Fibroblast of lung (primary cell): ENCODE measurements around the gene FANK1. TPM values are rescaled to one million over a fixed set of nuclear protein-coding genes. Genes with fewer than 3 reads are reported as not detected.

Experiments used
- DNase-seq, 2 donors: peaks; one replicate each; pipeline versions ENCODE4 v3.0.0 to v3.0.0-alpha.2; 2010; ENCODE audit warnings: low read depth in 2 of 2
- H2AFZ ChIP-seq: 2 replicates; pipeline ENCODE4 v1.5.1; 2012; ENCODE audit warnings: low read length, control low read depth, inconsistent platforms
- H3K27ac ChIP-seq: 2 replicates; pipeline ENCODE4 v1.5.1; 2011; ENCODE audit warnings: low read length, control low read depth; ENCODE audit not compliant: insufficient read depth
- H3K27me3 ChIP-seq: 2 replicates; pipeline ENCODE4 v1.5.1; 2011; ENCODE audit warnings: mild to moderate bottlenecking, low read length; ENCODE audit not compliant: control insufficient read depth, insufficient read depth
- H3K36me3 ChIP-seq: 2 replicates; pipeline ENCODE4 v1.5.1; 2011; ENCODE audit warnings: low read length; ENCODE audit not compliant: control insufficient read depth, insufficient read depth
- H3K4me1 ChIP-seq: 2 replicates; pipeline ENCODE4 v1.5.1; 2011; ENCODE audit warnings: low read length; ENCODE audit not compliant: control insufficient read depth, insufficient read depth; ENCODE audit errors: extremely low read depth
- H3K4me2 ChIP-seq: 2 replicates; pipeline ENCODE4 v1.5.1; 2011; ENCODE audit warnings: low read length, control low read depth; ENCODE audit not compliant: insufficient read depth; ENCODE audit errors: extremely low read depth
- H3K4me3 ChIP-seq, 4 experiments: fragments of 200-600 bp in 1 of 4; sonication (generic) in 1 of 4; replicated peaks in 1 of 4; 2 replicates each; pipeline ENCODE4 v1.5.1; 2011 to 2016; ENCODE audit warnings: low read length in 4 of 4, low read depth in 3 of 4, mild to moderate bottlenecking in 3 of 4, control low read depth in 2 of 4, inconsistent platforms in 1 of 4, mixed read lengths in 1 of 4; ENCODE audit not compliant: insufficient read depth in 1 of 4; ENCODE audit errors: control extremely low read depth in 1 of 4
- H3K79me2 ChIP-seq: 2 replicates; pipeline ENCODE4 v1.5.1; 2012; ENCODE audit warnings: mild to moderate bottlenecking, low read length, inconsistent platforms; ENCODE audit not compliant: control insufficient read depth, insufficient read depth
- H3K9ac ChIP-seq: 2 replicates; pipeline ENCODE4 v1.5.1; 2011; ENCODE audit warnings: mild to moderate bottlenecking, low read length, control low read depth; ENCODE audit not compliant: insufficient read depth
- H3K9me3 ChIP-seq: 2 replicates; pipeline ENCODE4 v1.5.1; 2012; ENCODE audit warnings: low read depth, low read length; ENCODE audit not compliant: control insufficient read depth, insufficient read depth
- H4K20me1 ChIP-seq: 2 replicates; pipeline ENCODE4 v1.5.1; 2011; ENCODE audit warnings: low read length; ENCODE audit not compliant: control insufficient read depth, insufficient read depth; ENCODE audit errors: extremely low read depth
- EZH2 ChIP-seq: IDR thresholded peaks from 2 replicates; pipeline ENCODE4 v1.5.1; 2012; ENCODE audit warnings: low read length, control low read depth, mild to moderate bottlenecking; ENCODE audit errors: missing control alignments
- polyA plus RNA-seq, 2 donors: library from polyadenylated mRNA; depleted of rRNA in 1 of 2; stranded (reverse) in 1 of 2; unstranded in 1 of 2; fragments of >200 nt; gene quantifications; 2 replicates each; pipeline ENCODE4 v1.2.1, GENCODE V29; 2011 to 2012; ENCODE audit warnings: missing spikeins in 1 of 2
- total RNA-seq: library from RNA; depleted of rRNA; stranded (reverse); fragments of >200 nt; gene quantifications from 2 replicates; pipeline ENCODE4 v1.2.1, GENCODE V29; 2014
- TF ChIP-seq, protein P1 (sequence below), 2 donors: IDR thresholded peaks in 1 of 2; conservative IDR thresholded peaks in 1 of 2; 1 replicate in 1 of 2; 2 replicates in 1 of 2; pipeline ENCODE4 v1.5.1; 2011 to 2012; ENCODE audit warnings: low read length in 2 of 2, control low read depth in 1 of 2, inconsistent platforms in 1 of 2, low read depth in 1 of 2, mild to moderate bottlenecking in 1 of 2

FANK1 gene
- total and polyA plus RNA-seq, 2 donors (not counting 1 experiment from before 2014, with no cell fraction given) = 0.83 to 4.4 TPM

DNA sequence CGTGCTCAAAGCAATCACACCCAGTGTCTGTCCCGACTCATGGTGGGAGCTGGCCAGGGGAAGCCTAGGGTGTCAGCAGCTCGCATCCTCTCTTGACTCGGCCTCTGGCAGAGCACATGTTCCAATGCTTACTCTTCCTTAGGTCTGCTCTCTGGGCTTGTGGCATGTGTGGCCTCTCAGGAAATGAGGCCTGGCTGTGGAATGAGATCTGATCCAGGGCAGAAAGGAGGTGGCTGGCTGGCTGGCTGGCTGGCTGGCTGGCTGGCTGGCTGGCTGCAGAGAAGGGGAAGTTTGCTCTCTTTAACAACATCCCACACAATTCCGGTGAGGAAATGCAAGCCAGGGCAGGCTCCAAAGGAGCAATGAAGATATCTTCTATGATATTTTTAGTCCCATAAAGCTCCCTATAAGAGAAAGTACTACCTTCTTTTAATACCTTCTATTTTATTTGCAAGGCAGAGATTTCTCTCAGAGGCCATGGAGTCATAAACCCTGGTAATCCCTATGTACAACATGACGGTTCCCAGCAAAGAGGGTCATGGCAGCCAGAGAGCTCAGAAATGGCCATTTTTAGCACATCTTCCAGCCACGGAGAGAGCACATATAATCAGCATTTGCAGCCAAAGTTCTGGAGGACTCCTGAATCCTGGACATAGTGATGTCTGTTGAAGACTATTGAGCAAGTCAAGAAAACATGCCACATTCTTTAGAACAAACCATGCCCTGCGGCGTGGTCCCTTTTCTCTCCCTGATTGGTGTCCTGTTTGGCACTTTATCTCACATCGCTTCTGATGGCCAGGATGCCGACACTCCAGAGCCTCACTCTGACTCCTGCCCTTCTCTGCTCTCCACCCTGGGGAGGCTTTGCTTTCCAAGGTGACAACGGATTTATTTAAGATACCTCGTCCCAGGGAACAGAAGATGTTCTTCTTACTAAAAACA, 153.7 kb downstream of the FANK1 start:
- TF ChIP-seq, protein P1, sequence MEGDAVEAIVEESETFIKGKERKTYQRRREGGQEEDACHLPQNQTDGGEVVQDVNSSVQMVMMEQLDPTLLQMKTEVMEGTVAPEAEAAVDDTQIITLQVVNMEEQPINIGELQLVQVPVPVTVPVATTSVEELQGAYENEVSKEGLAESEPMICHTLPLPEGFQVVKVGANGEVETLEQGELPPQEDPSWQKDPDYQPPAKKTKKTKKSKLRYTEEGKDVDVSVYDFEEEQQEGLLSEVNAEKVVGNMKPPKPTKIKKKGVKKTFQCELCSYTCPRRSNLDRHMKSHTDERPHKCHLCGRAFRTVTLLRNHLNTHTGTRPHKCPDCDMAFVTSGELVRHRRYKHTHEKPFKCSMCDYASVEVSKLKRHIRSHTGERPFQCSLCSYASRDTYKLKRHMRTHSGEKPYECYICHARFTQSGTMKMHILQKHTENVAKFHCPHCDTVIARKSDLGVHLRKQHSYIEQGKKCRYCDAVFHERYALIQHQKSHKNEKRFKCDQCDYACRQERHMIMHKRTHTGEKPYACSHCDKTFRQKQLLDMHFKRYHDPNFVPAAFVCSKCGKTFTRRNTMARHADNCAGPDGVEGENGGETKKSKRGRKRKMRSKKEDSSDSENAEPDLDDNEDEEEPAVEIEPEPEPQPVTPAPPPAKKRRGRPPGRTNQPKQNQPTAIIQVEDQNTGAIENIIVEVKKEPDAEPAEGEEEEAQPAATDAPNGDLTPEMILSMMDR (conservative IDR thresholded peaks at IDR 0.05 in 1 of 2, IDR thresholded peaks at IDR 0.05 in 1 of 2; ENCODE audit: low read depth in 1 of 2, low read length in 2 of 2) = no peak
- no peak for TF ChIP-seq EZH2
- no peaks in the 10 kb centered on the region for H3K4me1 ChIP-seq
- DNase-seq = peak; percentile 14 to 91
- no peaks in the 10 kb centered on the region for H3K36me3 ChIP-seq
- H3K27me3 ChIP-seq = no peaks in the 10 kb centered on the region
- H2AFZ ChIP-seq = no peak overlapping the region
- no peak overlapping the region for H3K27ac ChIP-seq
- no peaks in the 10 kb centered on the region for H3K9me3 ChIP-seq
- no peaks in the 10 kb centered on the region for H4K20me1 ChIP-seq
- H3K4me2 ChIP-seq = no peak overlapping the region
- H3K4me3 ChIP-seq = no peak overlapping the region
- no peak overlapping the region for H3K9ac ChIP-seq
- no peaks in the 10 kb centered on the region for H3K79me2 ChIP-seq

DNA sequence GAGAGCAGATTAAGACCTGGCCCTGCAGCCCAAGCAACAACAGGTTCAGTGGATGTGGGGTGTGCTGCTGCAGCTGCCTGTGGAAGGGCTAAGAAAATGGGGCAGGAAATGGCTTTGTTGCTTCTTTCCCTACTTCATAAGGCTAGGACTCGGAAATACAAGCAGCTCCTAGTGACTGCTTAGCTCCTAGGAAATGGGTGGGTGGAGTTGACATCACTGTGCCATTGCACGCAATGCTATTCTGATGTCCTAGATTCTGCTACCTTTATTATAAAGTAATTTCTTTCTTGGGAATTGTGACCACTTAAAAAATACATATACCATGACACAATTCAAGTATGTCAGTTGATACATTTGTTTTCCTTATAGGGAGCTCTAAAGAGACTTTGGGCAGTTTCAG, 155.8 kb downstream of the FANK1 start:
- no peak overlapping the region for H3K4me2 ChIP-seq
- no peak overlapping the region for H3K4me3 ChIP-seq
- no peaks in the 10 kb centered on the region for H4K20me1 ChIP-seq
- DNase-seq = no peak
- H3K27ac ChIP-seq = no peak overlapping the region
- no peak overlapping the region for H2AFZ ChIP-seq
- no peaks in the 10 kb centered on the region for H3K27me3 ChIP-seq
- no peaks in the 10 kb centered on the region for H3K36me3 ChIP-seq
- no peaks in the 10 kb centered on the region for H3K79me2 ChIP-seq
- no peak overlapping the region for H3K9ac ChIP-seq
- no peak for TF ChIP-seq EZH2
- TF ChIP-seq, protein P1 (conservative IDR thresholded peaks at IDR 0.05 in 1 of 2, IDR thresholded peaks at IDR 0.05 in 1 of 2; ENCODE audit: low read depth in 1 of 2, low read length in 2 of 2) = no peak
- no peaks in the 10 kb centered on the region for H3K9me3 ChIP-seq
- no peaks in the 10 kb centered on the region for H3K4me1 ChIP-seq

DNA sequence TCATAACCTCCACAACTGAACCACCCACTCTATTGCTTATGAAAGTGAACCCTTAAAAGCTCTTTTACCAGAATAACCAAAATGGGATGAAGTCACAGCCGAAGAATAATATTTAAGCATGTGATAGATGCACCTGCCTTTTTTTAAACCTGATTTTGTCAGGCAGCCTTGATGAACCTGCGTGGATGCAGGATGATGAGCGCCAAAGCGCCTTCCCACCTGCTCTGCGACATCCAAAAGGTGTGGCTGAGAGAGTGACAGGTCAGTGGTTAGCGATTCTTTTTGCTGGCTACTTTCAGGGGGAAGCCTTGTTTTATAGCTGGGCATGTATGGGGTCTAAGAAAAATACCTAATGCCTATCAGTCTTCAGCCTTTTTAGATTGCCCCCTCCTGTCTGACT, 157.8 kb downstream of the FANK1 start:
- Histone ChIP-seq H3K4me1 (no peaks in the 10 kb centered on the region), H3K4me2 (no peak overlapping the region), H2AFZ (no peak overlapping the region), H3K36me3 (no peaks in the 10 kb centered on the region), H3K4me3 (no peak overlapping the region), H3K79me2 (no peaks in the 10 kb centered on the region), H4K20me1 (no peaks in the 10 kb centered on the region), H3K27ac (no peak overlapping the region), H3K9me3 (no peaks in the 10 kb centered on the region), H3K9ac (no peak overlapping the region), H3K27me3 (no peaks in the 10 kb centered on the region)
- DNase-seq = no peak
- TF ChIP-seq, protein P1 (conservative IDR thresholded peaks at IDR 0.05 in 1 of 2, IDR thresholded peaks at IDR 0.05 in 1 of 2; ENCODE audit: low read depth in 1 of 2, low read length in 2 of 2) = no peak
- no peak for TF ChIP-seq EZH2
